Keratinocyte (primary cell): ENCODE measurements around the gene ZNF524. TPM values are rescaled to one million over a fixed set of nuclear protein-coding genes. Genes with fewer than 3 reads are reported as not detected.

ENCODE experiments used
- DNase-seq: peaks from one replicate; pipeline ENCODE4 v3.0.0-alpha.2; 2011; ENCODE audit warnings: low read depth, missing footprints, low spot score
- FAIRE-seq: peaks from 2 replicates; lab custom pipeline; 2011; peaks lifted over from hg19 to GRCh38; lab: Jason Lieb, UNC
- H2AFZ ChIP-seq: 2 replicates; pipeline ENCODE4 v1.6.0; 2012; ENCODE audit warnings: low read length, control low read depth, inconsistent platforms; ENCODE audit not compliant: control insufficient read depth
- H3K27ac ChIP-seq: 2 replicates; pipeline ENCODE4 v1.5.1; 2011; ENCODE audit warnings: low read length; ENCODE audit not compliant: control insufficient read depth, insufficient read depth
- H3K27me3 ChIP-seq: 3 replicates; pipeline ENCODE4 v1.6.0; 2011; ENCODE audit warnings: low read length; ENCODE audit not compliant: control insufficient read depth, insufficient read depth; ENCODE audit errors: extremely low read depth
- H3K36me3 ChIP-seq, 2 experiments: 2 replicates in 1 of 2; 3 replicates in 1 of 2; pipeline ENCODE4 v1.5.1; 2011; ENCODE audit warnings: low read length in 2 of 2, mild to moderate bottlenecking in 1 of 2; ENCODE audit not compliant: control insufficient read depth in 2 of 2, insufficient read depth in 2 of 2; ENCODE audit errors: extremely low read depth in 1 of 2
- H3K4me1 ChIP-seq: 3 replicates; pipeline ENCODE4 v1.5.1; 2011; ENCODE audit warnings: low read length; ENCODE audit not compliant: control insufficient read depth, insufficient read depth; ENCODE audit errors: extremely low read depth
- H3K4me2 ChIP-seq: 3 replicates; pipeline ENCODE4 v1.6.0; 2011; ENCODE audit warnings: low read depth, low read length; ENCODE audit not compliant: control insufficient read depth, insufficient read depth; ENCODE audit errors: extremely low read depth
- H3K4me3 ChIP-seq, 3 experiments: fragments of 200-600 bp in 1 of 3; sonication (generic) in 1 of 3; 2 replicates in 2 of 3; 3 replicates in 1 of 3; pipeline ENCODE4 v1.5.1; 2011 to 2016; ENCODE audit warnings: low read length in 3 of 3, mild to moderate bottlenecking in 3 of 3, control low read depth in 2 of 3, inconsistent platforms in 1 of 3, low read depth in 1 of 3, mixed read lengths in 1 of 3, mixed run types in 1 of 3, moderate library complexity in 1 of 3; ENCODE audit not compliant: control insufficient read depth in 2 of 3, insufficient read depth in 2 of 3; ENCODE audit errors: extremely low read depth in 1 of 3
- H3K79me2 ChIP-seq: 2 replicates; pipeline ENCODE4 v1.6.0; 2012; ENCODE audit warnings: low read length; ENCODE audit not compliant: control insufficient read depth, insufficient read depth
- H3K9ac ChIP-seq: 3 replicates; pipeline ENCODE4 v1.6.0; 2011; ENCODE audit warnings: low read length; ENCODE audit not compliant: control insufficient read depth, insufficient read depth; ENCODE audit errors: extremely low read depth
- H3K9me1 ChIP-seq: 3 replicates; pipeline ENCODE4 v1.6.0; 2011; ENCODE audit warnings: low read length; ENCODE audit not compliant: control insufficient read depth, insufficient read depth; ENCODE audit errors: extremely low read depth
- H3K9me3 ChIP-seq: 2 replicates; pipeline ENCODE4 v1.5.1; 2012; ENCODE audit warnings: low read depth, low read length; ENCODE audit not compliant: control insufficient read depth
- H4K20me1 ChIP-seq: 3 replicates; pipeline ENCODE4 v1.6.0; 2011; ENCODE audit warnings: low read length; ENCODE audit not compliant: control insufficient read depth, insufficient read depth; ENCODE audit errors: extremely low read depth
- EZH2 ChIP-seq: IDR thresholded peaks from one replicate; pipeline ENCODE4 v1.6.1; 2012; ENCODE audit warnings: inconsistent platforms, mild to moderate bottlenecking, low read length, moderate library complexity
- dilution Hi-C: fragments of 300-500 bp; cut with MboI; formaldehyde crosslinking; loops from one replicate; pipeline ENCODE4 v1.7.0; 2020; ENCODE audit warnings: low sequenced_read_pairs; ENCODE audit not compliant: extremely low pct_ligation_motif_present
- polyA plus RNA-seq, 5 experiments: library from polyadenylated mRNA; depleted of rRNA in 3 of 5; stranded (reverse) in 3 of 5; stranded (forward) in 1 of 5; unstranded in 1 of 5; fragments of >200 nt; gene quantifications; 1 replicate in 1 of 5; 2 replicates in 3 of 5; 3 replicates in 1 of 5; pipeline versions ENCODE4 v1.2.1 to v1.2.3, GENCODE V29; 2011 to 2012; ENCODE audit warnings: missing spikeins in 2 of 5, low read depth in 1 of 5, low replicate concordance in 1 of 5
- TF ChIP-seq, protein P1 (sequence below), 3 experiments: IDR thresholded peaks in 1 of 3; conservative IDR thresholded peaks in 1 of 3; optimal IDR thresholded peaks in 1 of 3; 2 replicates in 2 of 3; 3 replicates in 1 of 3; pipeline versions ENCODE3 to v1.5.1; 2011; ENCODE audit warnings: low read length in 3 of 3, mild to moderate bottlenecking in 3 of 3, moderate library complexity in 2 of 3, control low read depth in 1 of 3, inconsistent platforms in 1 of 3; ENCODE audit not compliant: insufficient read depth in 2 of 3; ENCODE audit errors: extremely low read depth in 1 of 3

ZNF524 gene
- polyA plus RNA-seq, 1 donor (not counting 4 experiments of a cell fraction or from before 2014, with no cell fraction given), result 2.6 TPM

GRCh38 chr19:55606471-55606787 is 6.3 kb downstream of the ZNF524 start:
- Histone ChIP-seq H4K20me1 (no peaks in the 10 kb centered on the region), H3K4me1 (peaks cover 16% of the 10 kb centered on the region), H3K36me3 (peaks cover 11 to 14% of the 10 kb centered on the region in 2 experiments), H3K79me2 (peaks cover 49% of the 10 kb centered on the region), H3K27me3 (no peaks in the 10 kb centered on the region), H3K27ac (peak overlapping the region; percentile 45), H2AFZ (peak overlapping the region; percentile 9), H3K4me2 (peak overlapping the region; percentile 80), H3K9me3 (no peaks in the 10 kb centered on the region), H3K9ac (peak overlapping the region; percentile 84), H3K9me1 (no peaks in the 10 kb centered on the region), H3K4me3 (peak overlapping the region; percentile 61 to 73 (median 72))
- dilution Hi-C loops, result no loop called here
- TF ChIP-seq, protein P1, sequence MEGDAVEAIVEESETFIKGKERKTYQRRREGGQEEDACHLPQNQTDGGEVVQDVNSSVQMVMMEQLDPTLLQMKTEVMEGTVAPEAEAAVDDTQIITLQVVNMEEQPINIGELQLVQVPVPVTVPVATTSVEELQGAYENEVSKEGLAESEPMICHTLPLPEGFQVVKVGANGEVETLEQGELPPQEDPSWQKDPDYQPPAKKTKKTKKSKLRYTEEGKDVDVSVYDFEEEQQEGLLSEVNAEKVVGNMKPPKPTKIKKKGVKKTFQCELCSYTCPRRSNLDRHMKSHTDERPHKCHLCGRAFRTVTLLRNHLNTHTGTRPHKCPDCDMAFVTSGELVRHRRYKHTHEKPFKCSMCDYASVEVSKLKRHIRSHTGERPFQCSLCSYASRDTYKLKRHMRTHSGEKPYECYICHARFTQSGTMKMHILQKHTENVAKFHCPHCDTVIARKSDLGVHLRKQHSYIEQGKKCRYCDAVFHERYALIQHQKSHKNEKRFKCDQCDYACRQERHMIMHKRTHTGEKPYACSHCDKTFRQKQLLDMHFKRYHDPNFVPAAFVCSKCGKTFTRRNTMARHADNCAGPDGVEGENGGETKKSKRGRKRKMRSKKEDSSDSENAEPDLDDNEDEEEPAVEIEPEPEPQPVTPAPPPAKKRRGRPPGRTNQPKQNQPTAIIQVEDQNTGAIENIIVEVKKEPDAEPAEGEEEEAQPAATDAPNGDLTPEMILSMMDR (optimal IDR thresholded peaks at IDR 0.05 in 1 of 3, IDR thresholded peaks at IDR 0.05 in 1 of 3, conservative IDR thresholded peaks at IDR 0.05 in 1 of 3; ENCODE audit: extremely low read depth in 1 of 3, insufficient read depth in 2 of 3, low read length in 3 of 3), result no peak
- no peak for TF ChIP-seq EZH2
- FAIRE-seq (no peak), DNase-seq (no peak)

DNA sequence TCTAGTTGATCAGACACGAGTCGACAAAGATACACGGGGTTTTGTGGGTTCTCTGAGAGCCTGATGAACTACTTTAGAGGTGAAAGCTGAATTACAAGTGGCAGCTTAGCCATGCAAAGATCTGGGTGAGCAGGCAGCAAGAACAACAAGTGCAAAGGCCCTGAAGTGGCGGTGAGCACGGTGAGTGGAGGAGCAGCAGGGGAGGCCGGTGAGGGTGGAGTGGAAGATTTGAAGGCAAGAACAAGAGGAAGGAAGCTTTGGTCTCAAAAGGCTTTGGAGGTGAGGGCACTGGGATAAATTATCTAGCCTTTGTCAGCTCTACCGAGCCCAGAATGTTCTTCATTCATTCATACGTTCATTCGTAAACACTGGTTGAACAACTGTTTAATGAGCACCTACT is 6.7 kb downstream of the ZNF524 start:
- DNase-seq (no peak), FAIRE-seq (no peak)
- peak overlapping the region; percentile 80 for H3K4me2 ChIP-seq
- H3K27ac ChIP-seq, result peak overlapping the region; percentile 45
- no peaks in the 10 kb centered on the region for H4K20me1 ChIP-seq
- TF ChIP-seq EZH2, result no peak
- TF ChIP-seq, protein P1 (optimal IDR thresholded peaks at IDR 0.05 in 1 of 3, IDR thresholded peaks at IDR 0.05 in 1 of 3, conservative IDR thresholded peaks at IDR 0.05 in 1 of 3; ENCODE audit: extremely low read depth in 1 of 3, insufficient read depth in 2 of 3, low read length in 3 of 3), result no peak
- H3K36me3 ChIP-seq, result peaks cover 11 to 14% of the 10 kb centered on the region in 2 experiments
- H3K9me3 ChIP-seq, result no peaks in the 10 kb centered on the region
- dilution Hi-C loops, result no loop called here
- H3K9ac ChIP-seq, result peak overlapping the region; percentile 84
- H3K27me3 ChIP-seq, result no peaks in the 10 kb centered on the region
- H3K4me3 ChIP-seq, result peak overlapping the region; percentile 61 to 73 (median 72)
- H3K79me2 ChIP-seq, result peaks cover 52% of the 10 kb centered on the region
- H3K4me1 ChIP-seq, result peaks cover 14% of the 10 kb centered on the region
- no peaks in the 10 kb centered on the region for H3K9me1 ChIP-seq
- no peak overlapping the region for H2AFZ ChIP-seq
